Upper lobe of left lung (tissue), 4 donors: ENCODE results near the gene CDH18.

ENCODE experiments used
- EP300 ChIP-seq, 4 donors: sonication (generic); formaldehyde crosslinking; IDR thresholded peaks; one replicate each; pipeline ENCODE4 v1.5.1; 2017; ENCODE audit warnings: antibody characterized with exemption in 4 of 4, control low read depth in 2 of 4
- POLR2A ChIP-seq, 4 donors: fragments of 450-650 bp; IDR thresholded peaks; one replicate each; pipeline ENCODE4 v1.5.1; 2016 to 2017; ENCODE audit warnings: antibody characterized with exemption in 4 of 4, mild to moderate bottlenecking in 2 of 4
- POLR2AphosphoS5 ChIP-seq, 2 donors: sonication (generic); formaldehyde crosslinking; IDR thresholded peaks; one replicate each; pipeline ENCODE4 v1.5.1; 2017; ENCODE audit warnings: antibody characterized with exemption in 2 of 2
- TF ChIP-seq, protein P1 (sequence below), 6 experiments: fragments of 450-650 bp in 4 of 6; fragments of 200-600 bp in 2 of 6; sonication (generic) in 2 of 6; IDR thresholded peaks; one replicate each; pipeline ENCODE4 v1.5.1; 2016 to 2019; ENCODE audit warnings: antibody characterized with exemption in 6 of 6

DNA sequence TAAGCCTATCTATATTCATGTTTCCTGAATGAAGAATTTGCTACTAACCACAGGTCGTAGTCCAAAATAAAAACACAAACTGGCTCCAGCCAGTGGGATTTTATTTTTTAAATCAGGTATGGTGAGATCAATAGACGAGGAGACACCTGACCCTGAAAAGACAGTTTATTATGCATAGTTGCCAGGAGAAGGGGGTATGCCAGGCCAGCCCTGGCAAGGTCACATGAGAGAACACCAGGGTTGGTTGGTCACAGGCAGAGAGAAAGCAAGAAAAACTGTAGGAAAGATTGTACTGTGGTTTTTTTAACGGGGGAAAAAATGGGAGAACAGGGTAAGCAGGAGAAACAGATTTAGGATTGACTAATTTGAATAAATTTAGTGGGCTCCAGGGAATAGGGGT, 125.3 kb downstream of the CDH18 start:
- TF ChIP-seq, protein P1, sequence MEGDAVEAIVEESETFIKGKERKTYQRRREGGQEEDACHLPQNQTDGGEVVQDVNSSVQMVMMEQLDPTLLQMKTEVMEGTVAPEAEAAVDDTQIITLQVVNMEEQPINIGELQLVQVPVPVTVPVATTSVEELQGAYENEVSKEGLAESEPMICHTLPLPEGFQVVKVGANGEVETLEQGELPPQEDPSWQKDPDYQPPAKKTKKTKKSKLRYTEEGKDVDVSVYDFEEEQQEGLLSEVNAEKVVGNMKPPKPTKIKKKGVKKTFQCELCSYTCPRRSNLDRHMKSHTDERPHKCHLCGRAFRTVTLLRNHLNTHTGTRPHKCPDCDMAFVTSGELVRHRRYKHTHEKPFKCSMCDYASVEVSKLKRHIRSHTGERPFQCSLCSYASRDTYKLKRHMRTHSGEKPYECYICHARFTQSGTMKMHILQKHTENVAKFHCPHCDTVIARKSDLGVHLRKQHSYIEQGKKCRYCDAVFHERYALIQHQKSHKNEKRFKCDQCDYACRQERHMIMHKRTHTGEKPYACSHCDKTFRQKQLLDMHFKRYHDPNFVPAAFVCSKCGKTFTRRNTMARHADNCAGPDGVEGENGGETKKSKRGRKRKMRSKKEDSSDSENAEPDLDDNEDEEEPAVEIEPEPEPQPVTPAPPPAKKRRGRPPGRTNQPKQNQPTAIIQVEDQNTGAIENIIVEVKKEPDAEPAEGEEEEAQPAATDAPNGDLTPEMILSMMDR (IDR thresholded peaks at IDR 0.05) = no peak
- no peak for TF ChIP-seq POLR2A (IDR thresholded peaks at IDR 0.05)
- TF ChIP-seq EP300 (IDR thresholded peaks at IDR 0.05) = no peak
- no peak for TF ChIP-seq POLR2AphosphoS5 (IDR thresholded peaks at IDR 0.05)
